GM18858 (cell line): ENCODE measurements around the gene ZNF414.

Source experiments
- ATAC-seq: cut with Tn5 transposase; IDR thresholded peaks from one replicate; pipeline ENCODE4 v1.9.1; 2021; ENCODE audit not compliant: unreplicated experiment

ZNF414 gene

DNA sequence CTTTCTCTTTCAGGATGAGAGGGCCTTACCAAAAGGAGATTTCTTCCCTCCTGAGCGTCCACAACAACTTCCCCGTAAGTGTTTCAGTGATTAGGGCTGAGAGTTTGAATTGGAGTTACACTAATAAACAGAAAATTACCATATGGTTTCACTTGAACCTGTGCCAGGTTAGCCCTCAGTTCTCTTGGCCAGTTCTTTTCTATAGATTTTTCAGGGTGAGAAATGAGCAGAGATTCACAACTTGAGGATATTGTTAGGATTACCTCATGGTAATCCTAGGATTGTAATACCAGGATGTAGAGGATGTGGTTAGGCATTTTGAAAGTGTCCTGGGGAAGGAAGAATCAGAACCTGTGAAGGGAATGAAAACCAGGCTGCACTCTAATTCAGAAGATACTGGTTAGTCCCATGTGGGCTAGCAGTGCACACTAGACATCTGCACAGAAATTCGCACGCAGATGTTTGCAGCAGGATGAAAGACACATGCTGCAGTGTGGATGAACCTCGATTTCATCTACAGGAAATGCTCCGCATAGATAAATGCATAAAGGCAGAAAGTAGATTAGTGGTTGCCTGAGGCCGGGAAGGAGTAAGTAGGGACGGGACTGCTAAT lies 45.1 kb downstream of the ZNF414 start:
- no peak for ATAC-seq

DNA sequence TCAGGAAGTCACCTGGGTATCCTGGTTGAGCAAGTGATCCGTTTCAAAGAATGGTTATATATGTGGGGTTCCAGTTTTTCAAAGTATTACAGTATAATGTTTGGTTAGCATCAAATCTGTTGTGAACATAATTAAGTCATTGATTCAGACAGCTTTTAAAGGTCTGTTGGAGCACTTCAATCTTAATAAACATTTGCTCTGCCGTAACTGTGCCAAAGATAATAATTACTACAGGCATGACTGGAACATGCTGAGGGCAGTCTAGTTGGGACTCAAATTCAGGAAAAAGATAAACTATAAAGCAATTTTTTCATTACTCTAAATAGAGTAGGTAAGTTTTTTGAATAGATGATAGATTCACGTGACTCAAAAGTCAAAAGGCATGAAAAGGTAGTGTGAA lies 45.8 kb downstream of the ZNF414 start:
- ATAC-seq: no peak

DNA sequence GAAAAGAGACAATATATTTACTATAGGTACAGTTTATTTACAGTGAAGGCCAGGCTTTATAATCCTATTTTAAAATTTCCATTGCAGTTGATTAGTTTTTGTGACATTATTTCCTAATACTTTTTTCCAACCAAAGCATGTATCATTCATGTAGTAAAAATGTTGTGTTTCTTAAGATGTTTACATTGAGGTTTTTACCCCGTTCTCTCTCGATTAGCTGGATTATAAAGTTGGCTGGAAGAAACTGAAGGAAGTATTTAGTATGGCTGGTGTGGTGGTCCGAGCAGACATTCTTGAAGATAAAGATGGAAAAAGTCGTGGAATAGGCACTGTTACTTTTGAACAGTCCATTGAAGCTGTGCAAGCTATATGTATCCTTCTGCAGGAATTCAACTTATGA lies 47.9 kb downstream of the ZNF414 start:
- no peak for ATAC-seq

DNA sequence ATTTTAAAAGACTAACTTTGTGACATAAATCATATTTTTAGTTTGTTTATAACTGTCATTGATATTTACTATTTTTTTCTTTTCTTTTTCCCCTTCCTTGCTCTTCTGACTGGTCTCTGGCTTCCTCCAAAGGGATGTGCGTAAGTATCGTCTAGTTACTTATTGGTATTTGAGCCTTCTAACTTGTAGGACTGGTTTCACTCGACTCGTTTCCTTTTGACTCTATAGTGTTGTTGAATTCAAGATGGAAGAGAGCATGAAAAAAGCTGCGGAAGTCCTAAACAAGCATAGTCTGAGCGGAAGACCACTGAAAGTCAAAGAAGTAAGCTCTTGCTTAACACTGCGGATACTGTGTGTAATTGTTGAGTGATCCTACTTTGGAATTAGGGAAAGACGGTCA lies 50.6 kb downstream of the ZNF414 start:
- ATAC-seq: no peak

DNA sequence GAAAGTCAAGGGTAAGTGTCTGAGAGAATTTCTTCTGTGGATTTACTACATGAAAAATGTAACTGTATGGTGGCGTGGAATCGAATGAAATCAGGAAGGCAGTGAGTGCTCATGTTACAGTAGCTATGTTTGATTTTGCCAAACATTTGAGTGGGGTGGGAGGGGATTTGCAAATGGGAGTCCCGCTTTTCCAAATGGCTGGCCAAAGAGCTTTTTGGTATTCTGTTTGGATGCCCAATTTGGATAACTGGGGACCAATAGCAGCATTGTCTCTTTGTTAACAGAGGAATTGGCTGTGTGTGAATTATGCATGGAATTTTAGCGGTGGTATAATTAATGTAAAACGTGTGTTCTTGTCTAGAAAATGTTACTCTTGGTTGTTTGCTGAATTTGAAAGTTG lies 51.4 kb downstream of the ZNF414 start:
- ATAC-seq: no peak

DNA sequence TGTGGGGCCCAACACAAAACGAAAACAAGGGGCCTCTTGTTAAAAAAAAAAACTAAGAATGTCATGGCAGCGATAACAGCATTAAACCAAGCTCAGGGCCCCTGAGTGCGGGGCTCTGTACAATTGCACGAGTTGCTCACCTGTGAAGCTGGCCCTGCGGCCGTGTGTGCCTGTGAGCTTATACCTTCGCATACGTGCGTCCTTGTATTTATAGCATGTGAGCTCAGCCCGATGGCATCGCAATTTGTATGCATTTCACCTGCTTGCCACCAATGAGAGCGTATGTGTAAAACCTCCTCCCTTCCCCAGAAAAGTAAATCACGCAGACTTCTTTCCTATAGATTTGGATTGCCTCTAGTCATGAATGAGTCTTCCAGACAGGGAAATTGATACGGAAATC lies 52.1 kb downstream of the ZNF414 start:
- ATAC-seq: no peak

DNA sequence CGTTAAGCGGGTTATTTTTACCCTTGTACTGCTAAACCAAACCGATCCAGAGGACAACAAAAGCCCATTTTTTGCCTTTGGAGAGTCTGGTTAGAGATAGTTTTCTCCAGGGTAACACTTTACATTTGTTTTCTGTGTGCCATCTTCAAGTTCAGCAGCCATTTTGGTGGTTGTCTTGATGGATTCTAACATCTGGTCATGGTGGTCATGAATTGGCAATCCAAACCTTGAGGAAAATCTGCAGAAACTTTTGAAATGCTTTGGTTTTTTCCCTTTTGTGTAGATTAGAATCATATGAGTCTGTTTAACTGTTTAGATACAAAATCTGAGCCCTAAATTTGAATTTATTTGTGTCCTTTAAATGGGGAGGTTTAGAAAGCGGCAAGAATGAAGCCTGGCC lies 52.6 kb downstream of the ZNF414 start:
- no peak for ATAC-seq

DNA sequence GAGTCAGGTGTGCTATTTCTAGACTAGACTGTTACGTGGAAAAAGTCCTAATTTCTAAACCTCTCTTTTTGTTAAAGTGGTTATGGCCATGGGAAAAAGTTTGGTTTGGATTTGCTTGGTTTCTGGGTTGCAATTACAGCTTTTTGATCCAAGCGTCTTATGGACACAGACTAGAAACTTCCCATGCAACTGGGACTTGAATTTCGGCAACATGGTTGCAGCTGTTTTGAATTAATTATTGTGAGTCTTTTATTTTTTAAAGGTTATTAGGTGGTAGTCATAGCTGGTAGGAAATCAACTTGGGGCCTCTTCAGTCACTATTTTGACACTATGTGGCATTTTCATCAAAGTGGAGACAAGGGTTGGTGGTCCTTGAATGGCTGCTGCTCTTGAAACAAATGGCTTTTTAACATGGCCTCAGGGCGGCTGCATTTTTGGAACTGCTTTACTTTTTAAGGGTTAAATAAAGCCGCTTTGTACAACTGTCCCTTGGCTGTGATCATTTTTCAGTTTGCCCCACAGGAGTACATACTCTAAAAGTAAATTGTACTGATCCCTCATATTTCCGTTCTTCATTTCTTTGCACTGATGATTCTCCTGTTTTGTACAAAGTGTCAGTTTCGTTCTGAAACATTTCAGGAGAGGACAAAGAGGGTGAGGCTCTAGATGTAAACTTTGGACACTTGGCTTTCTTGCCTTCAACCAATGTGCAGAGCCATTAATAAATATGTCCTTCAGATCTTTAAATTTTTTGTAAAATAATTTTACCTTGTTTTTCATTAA lies 53.3 kb downstream of the ZNF414 start:
- no peak for ATAC-seq
